K562 (cell line): ENCODE data around the gene HSPB7. TPM values are rescaled to one million over a fixed set of nuclear protein-coding genes. Genes with fewer than 3 reads are reported as not detected.

Source experiments
- BCLAF1 ChIP-seq, 2 experiments: fragments of 450-650 bp in 1 of 2; IDR thresholded peaks; 2 replicates each; pipeline ENCODE4 v1.6.1; 2011 to 2017; ENCODE audit warnings: low read depth in 2 of 2, antibody characterized with exemption in 1 of 2, borderline replicate concordance in 1 of 2, low read length in 1 of 2, mild to moderate bottlenecking in 1 of 2, mixed read lengths in 1 of 2; ENCODE audit not compliant: control insufficient read depth in 1 of 2
- GABPA ChIP-seq: fragments of 200-800 bp; sonication (Bioruptor generic); conservative IDR thresholded peaks from 2 replicates; pipeline ENCODE4 v1.6.1; 2016; ENCODE audit warnings: low read depth, missing genetic modification characterization, missing compliant biosample characterization
- MBD2 ChIP-seq: sonication (generic); IDR thresholded peaks from 2 replicates; pipeline ENCODE4 v1.6.1; 2016; ENCODE audit warnings: low read depth, borderline replicate concordance
- MCM3 ChIP-seq: fragments of 450-650 bp; IDR thresholded peaks from 2 replicates; pipeline ENCODE4 v1.6.1; 2016
- SAFB ChIP-seq: fragments of 200-400 bp; formaldehyde crosslinking; IDR thresholded peaks from 2 replicates; pipeline ENCODE4 v1.6.1; 2017; ENCODE audit warnings: low read depth, low read length, borderline replicate concordance
- SMAD3 ChIP-seq: fragments of 450-650 bp; formaldehyde crosslinking; conservative IDR thresholded peaks from 2 replicates; pipeline ENCODE4 v1.4.0; 2020; ENCODE audit warnings: mild to moderate bottlenecking
- SMAD4 ChIP-seq: fragments of 250-450 bp; sonication (Bioruptor Pico); conservative IDR thresholded peaks from 2 replicates; pipeline ENCODE4 v1.8.0; 2021; ENCODE audit warnings: inconsistent platforms, mild to moderate bottlenecking, moderate library complexity
- SUPT5H ChIP-seq: fragments of 450-650 bp; IDR thresholded peaks from 2 replicates; pipeline ENCODE4 v1.6.1; 2016
- polyA plus RNA-seq, 8 experiments: library from polyadenylated mRNA; depleted of rRNA in 4 of 8; stranded (reverse) in 5 of 8; unstranded in 3 of 8; fragments of >200 nt; fragmentation: Nextera tagmentation in 2 of 8; fragmentation: Illumina TruSeq in 1 of 8; extraction: Ambion mirVana in 2 of 8; extraction: Trizol in 1 of 8; gene quantifications; 2 replicates each; pipeline versions ENCODE4 v1.2.1 to v1.2.3, GENCODE V29; 2011 to 2014; ENCODE audit warnings: inconsistent platforms in 1 of 8, missing spikeins in 1 of 8
- total RNA-seq, 7 experiments: library from RNA; depleted of rRNA in 6 of 7; stranded (reverse); fragments of >200 nt in 6 of 7; fragmentation: Illumina TruSeq in 2 of 7; extraction: Trizol in 2 of 7; gene quantifications; 2 replicates each; pipeline versions ENCODE4 v1.2.1 to v1.2.3, GENCODE V29; 2011 to 2021; ENCODE audit warnings: low replicate concordance in 1 of 7
- TF ChIP-seq, protein P1 (sequence below): fragments of 250-450 bp; sonication (Bioruptor Pico); IDR thresholded peaks from 2 replicates; pipeline ENCODE4 v1.4.0; 2020; ENCODE audit warnings: mild to moderate bottlenecking, moderate library complexity
- TF ChIP-seq, protein P2 (sequence below): fragments of 250-450 bp; sonication (Bioruptor Pico); IDR thresholded peaks from 2 replicates; pipeline ENCODE4 v1.5.0; 2021

Gene HSPB7
- total and polyA plus RNA-seq, 9 of the 15 experiments (the other 6 are each of a cell fraction or from before 2014, with no cell fraction given), result 0.05 to 0.19 (median 0.07) TPM; not detected in 6

GRCh38 chr1:15975805-15976680 lies 41.8 kb downstream of the HSPB7 start, which contains the start of gene ZBTB17 (continued):
- TF ChIP-seq, protein P1, sequence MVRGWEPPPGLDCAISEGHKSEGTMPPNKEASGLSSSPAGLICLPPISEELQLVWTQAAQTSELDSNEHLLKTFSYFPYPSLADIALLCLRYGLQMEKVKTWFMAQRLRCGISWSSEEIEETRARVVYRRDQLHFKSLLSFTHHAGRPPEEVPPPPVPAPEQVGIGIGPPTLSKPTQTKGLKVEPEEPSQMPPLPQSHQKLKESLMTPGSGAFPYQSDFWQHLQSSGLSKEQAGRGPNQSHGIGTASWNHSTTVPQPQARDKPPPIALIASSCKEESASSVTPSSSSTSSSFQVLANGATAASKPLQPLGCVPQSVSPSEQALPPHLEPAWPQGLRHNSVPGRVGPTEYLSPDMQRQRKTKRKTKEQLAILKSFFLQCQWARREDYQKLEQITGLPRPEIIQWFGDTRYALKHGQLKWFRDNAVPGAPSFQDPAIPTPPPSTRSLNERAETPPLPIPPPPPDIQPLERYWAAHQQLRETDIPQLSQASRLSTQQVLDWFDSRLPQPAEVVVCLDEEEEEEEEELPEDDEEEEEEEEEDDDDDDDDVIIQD (CRISPR knock-in tag), result no peak
- TF ChIP-seq SMAD4 (no peak), BCLAF1 (IDR thresholded peaks at IDR 0.05; ENCODE audit: borderline replicate concordance in 1 of 2, control insufficient read depth in 1 of 2, low read depth in 2 of 2, low read length in 1 of 2) (no peak), SUPT5H (peak; percentile 80), GABPA (tag) (peak; percentile 94), MCM3 (no peak), SAFB (no peak), SMAD3 (peak; percentile 71; the same call in 1 of the 2 replicates), MBD2 (0 out of 2 replicates have a peak, but pooled peaks have one; percentile 43)
- TF ChIP-seq, protein P2, sequence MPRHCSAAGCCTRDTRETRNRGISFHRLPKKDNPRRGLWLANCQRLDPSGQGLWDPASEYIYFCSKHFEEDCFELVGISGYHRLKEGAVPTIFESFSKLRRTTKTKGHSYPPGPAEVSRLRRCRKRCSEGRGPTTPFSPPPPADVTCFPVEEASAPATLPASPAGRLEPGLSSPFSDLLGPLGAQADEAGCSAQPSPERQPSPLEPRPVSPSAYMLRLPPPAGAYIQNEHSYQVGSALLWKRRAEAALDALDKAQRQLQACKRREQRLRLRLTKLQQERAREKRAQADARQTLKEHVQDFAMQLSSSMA (CRISPR knock-in tag), result no peak
